HCT116 (cell line): ENCODE measurements around the gene HES5. TPM values are rescaled to one million over a fixed set of nuclear protein-coding genes. Genes with fewer than 3 reads are reported as not detected.

Experiments
- ATAC-seq: fragments of 200-7000 bp; cut with Tn5 transposase; 2 replicates; pipeline ENCODE4 v1.9.1; 2020; ENCODE audit warnings: mild to moderate bottlenecking, moderate library complexity
- BruUV-seq: library from RNA; stranded (reverse); fragments of 400-500 nt; replicated peaks from 2 replicates; lab custom pipeline; 2021; lab: Mats Ljungman, UMichigan
- CTCF ChIA-PET: fragments of 300-600 bp; sonication (Branson Sonifier 250); formaldehyde crosslinking; loops from one replicate; lab custom pipeline; 2021; ENCODE audit warnings: antibody characterized with exemption; lab: Charles Lee
- POLR2A ChIA-PET: fragments of 300-600, 350-600 bp; sonication (Branson Sonifier 250); formaldehyde crosslinking; loops from one replicate; lab custom pipeline; 2021; ENCODE audit warnings: antibody characterized with exemption; lab: Charles Lee
- RAD21 ChIA-PET, 2 experiments: fragments of 300-600 bp; sonication (Branson Sonifier 250); formaldehyde crosslinking; loops; one replicate each; lab custom pipeline; 2023; ENCODE audit warnings: low total read pairs in 2 of 2; ENCODE audit not compliant: uncharacterized antibody in 2 of 2, unreplicated experiment in 2 of 2, low non-redundant PET in 1 of 2; lab: Charles Lee
- DNase-seq: peaks from one replicate; pipeline ENCODE4 v3.0.0-alpha.2; 2010; ENCODE audit warnings: low read depth, low spot score
- H2AFZ ChIP-seq: fragments of 200-600 bp; shearing (Covaris generic), sonication (generic); 2 replicates; pipeline ENCODE4 v1.6.1; 2017; ENCODE audit warnings: low read depth, mixed run types, mixed read lengths, antibody characterized with exemption, low read length; ENCODE audit not compliant: poor library complexity, severe bottlenecking
- H3K27ac ChIP-seq: 2 replicates; pipeline ENCODE4 v1.5.1; 2012; ENCODE audit warnings: low read depth, low read length
- H3K27me3 ChIP-seq: fragments of 200-600 bp; sonication (generic); 2 replicates; pipeline ENCODE4 v1.6.1; 2016; ENCODE audit warnings: mixed run types, low read length, mixed read lengths; ENCODE audit not compliant: insufficient read depth
- H3K36me3 ChIP-seq, 2 experiments: fragments of 200-500 bp in 1 of 2; fragments of 200-600 bp in 1 of 2; sonication (Bioruptor generic) in 1 of 2; sonication (generic) in 1 of 2; 2 replicates each; pipeline versions ENCODE4 v1.5.1 to v1.6.1; 2014 to 2016; ENCODE audit warnings: low read length in 2 of 2, inconsistent platforms in 1 of 2, mixed read lengths in 1 of 2, mixed run types in 1 of 2; ENCODE audit not compliant: insufficient read depth in 2 of 2, control insufficient read depth in 1 of 2
- H3K4me1 ChIP-seq, 2 experiments: fragments of 200-600 bp in 1 of 2; sonication (generic) in 1 of 2; 2 replicates each; pipeline versions ENCODE4 v1.5.1 to v1.6.1; 2012 to 2017; ENCODE audit warnings: low read length in 2 of 2, inconsistent platforms in 1 of 2, mild to moderate bottlenecking in 1 of 2, mixed read lengths in 1 of 2, mixed run types in 1 of 2, moderate library complexity in 1 of 2; ENCODE audit not compliant: insufficient read depth in 2 of 2, control insufficient read depth in 1 of 2
- H3K4me2 ChIP-seq: fragments of 200-600 bp; sonication (generic); 2 replicates; pipeline ENCODE4 v1.6.1; 2017; ENCODE audit warnings: mixed run types, low read length, mixed read lengths
- H3K4me3 ChIP-seq, 2 experiments: fragments of 200-600 bp in 1 of 2; sonication (generic) in 1 of 2; replicated peaks in 1 of 2; 2 replicates each; pipeline ENCODE4 v1.5.1; 2011 to 2016; ENCODE audit warnings: low read length in 2 of 2, control low read depth in 1 of 2, low read depth in 1 of 2, mild to moderate bottlenecking in 1 of 2, mixed read lengths in 1 of 2, mixed run types in 1 of 2
- H3K79me2 ChIP-seq: fragments of 200-600 bp; sonication (generic); 2 replicates; pipeline ENCODE4 v1.6.1; 2017; ENCODE audit warnings: mild to moderate bottlenecking, mixed run types, low read length, moderate library complexity, mixed read lengths; ENCODE audit not compliant: insufficient read depth
- H3K9ac ChIP-seq: fragments of 200-600 bp; sonication (generic); 2 replicates; pipeline ENCODE4 v1.6.1; 2016; ENCODE audit warnings: low read length, mixed read lengths
- H3K9me2 ChIP-seq: fragments of 200-600 bp; sonication (generic), shearing (Covaris generic); 2 replicates; pipeline ENCODE4 v1.6.1; 2017; ENCODE audit warnings: mixed run types, mild to moderate bottlenecking, moderate library complexity; ENCODE audit not compliant: insufficient read depth
- H3K9me3 ChIP-seq, 2 experiments: fragments of 200-500 bp in 1 of 2; fragments of 200-600 bp in 1 of 2; sonication (Bioruptor generic) in 1 of 2; sonication (generic) in 1 of 2; 2 replicates each; pipeline ENCODE4 v1.6.1; 2014 to 2017; ENCODE audit warnings: low read length in 2 of 2, mixed read lengths in 2 of 2, inconsistent platforms in 1 of 2, low read depth in 1 of 2, mild to moderate bottlenecking in 1 of 2, mixed run types in 1 of 2, moderate library complexity in 1 of 2; ENCODE audit not compliant: control insufficient read depth in 1 of 2, insufficient read depth in 1 of 2
- H4K20me1 ChIP-seq: fragments of 200-600 bp; sonication (generic), shearing (Covaris generic); 2 replicates; pipeline ENCODE4 v1.6.1; 2017; ENCODE audit warnings: mixed run types, mild to moderate bottlenecking, moderate library complexity; ENCODE audit not compliant: insufficient read depth
- ATF3 ChIP-seq: IDR thresholded peaks from 2 replicates; pipeline ENCODE4 v1.6.1; 2012
- CBX3 ChIP-seq: IDR thresholded peaks from 2 replicates; pipeline ENCODE4 v1.6.1; 2012; ENCODE audit warnings: low read depth
- CEBPB ChIP-seq: IDR thresholded peaks from 2 replicates; pipeline ENCODE4 v1.6.1; 2012; ENCODE audit warnings: low read depth
- EGR1 ChIP-seq: IDR thresholded peaks from 2 replicates; pipeline ENCODE4 v1.6.1; 2012; ENCODE audit warnings: low read depth
- EZH2 ChIP-seq: fragments of 200-600 bp; sonication (generic); IDR thresholded peaks from 2 replicates; pipeline ENCODE4 v1.6.1; 2017; ENCODE audit warnings: antibody characterized with exemption, mixed run types
- EZH2phosphoT487 ChIP-seq: fragments of 200-600 bp; IDR thresholded peaks from 2 replicates; pipeline ENCODE4 v1.6.1; 2018; ENCODE audit warnings: antibody characterized with exemption, borderline replicate concordance
- FOSL1 ChIP-seq: IDR thresholded peaks from 2 replicates; pipeline ENCODE4 v1.6.1; 2012; ENCODE audit warnings: low read depth
- JUND ChIP-seq: IDR thresholded peaks from 2 replicates; pipeline ENCODE4 v1.6.1; 2012
- MAX ChIP-seq: IDR thresholded peaks from 2 replicates; pipeline ENCODE4 v1.6.1; 2012
- POLR2A ChIP-seq: IDR thresholded peaks from 2 replicates; pipeline ENCODE4 v1.7.0; 2011; ENCODE audit warnings: borderline replicate concordance; ENCODE audit not compliant: insufficient read depth, insufficient read length; ENCODE audit errors: extremely low read depth
- RAD21 ChIP-seq: IDR thresholded peaks from 2 replicates; pipeline ENCODE4 v1.6.1; 2012; ENCODE audit warnings: low read depth, mild to moderate bottlenecking
- REST ChIP-seq: IDR thresholded peaks from 2 replicates; pipeline ENCODE4 v1.6.1; 2012; ENCODE audit warnings: low read depth
- SIN3A ChIP-seq: IDR thresholded peaks from 2 replicates; pipeline ENCODE4 v1.6.1; 2012; ENCODE audit warnings: low read depth
- SRF ChIP-seq: IDR thresholded peaks from 2 replicates; pipeline ENCODE4 v1.6.1; 2012; ENCODE audit warnings: low read depth
- TCF7L2 ChIP-seq: IDR thresholded peaks from 2 replicates; pipeline ENCODE4 v1.7.0; 2011; ENCODE audit warnings: borderline replicate concordance, inconsistent platforms; ENCODE audit not compliant: insufficient read depth, insufficient read length; ENCODE audit errors: extremely low read depth
- YY1 ChIP-seq: IDR thresholded peaks from 2 replicates; pipeline ENCODE4 v1.6.1; 2011; ENCODE audit warnings: low read length, low read depth, moderate library complexity, mild to moderate bottlenecking; ENCODE audit not compliant: insufficient replicate concordance; ENCODE audit errors: extremely low read depth
- intact Hi-C: fragments of 100-400 bp; cut with micrococcal nuclease; formaldehyde crosslinking; loops from 2 replicates; pipeline ENCODE4 v1.10.0; 2022
- total RNA-seq: library from RNA; stranded (reverse); gene quantifications from one replicate; pipeline ENCODE4 v1.2.1, GENCODE V29; 2021; ENCODE audit not compliant: unreplicated experiment

HES5 gene
- total RNA-seq, 1 experiment from 2014 or later, result not detected

GRCh38 chr1:2542246-2542915, 12.3 kb upstream of the HES5 start (continued):
- TF ChIP-seq TCF7L2 (no peak), CBX3 (no peak), RAD21 (no peak), MAX (no peak)

GRCh38 chr1:2541619-2542245, 11.7 kb upstream of the HES5 start:
- intact Hi-C loops, result no loop called here
- Histone ChIP-seq H3K4me2 (no peak overlapping the region), H3K27me3 (no peaks in the 10 kb centered on the region), H3K4me1 (peaks cover 2 to 25% of the 10 kb centered on the region in 2 experiments), H3K79me2 (no peaks in the 10 kb centered on the region), H3K9me2 (no peaks in the 10 kb centered on the region), H3K9me3 (no peaks in the 10 kb centered on the region), H3K36me3 (no peaks in the 10 kb centered on the region), H3K27ac (no peak overlapping the region), H3K4me3 (no peak overlapping the region), H2AFZ (no peak overlapping the region), H4K20me1 (no peaks in the 10 kb centered on the region), H3K9ac (no peak overlapping the region)
- RAD21 ChIA-PET, result no interaction called here
- DNase-seq (no peak), ATAC-seq (no peak)
- no TSS peak for BruUV-seq
- POLR2A ChIA-PET, result no interaction called here
- CTCF ChIA-PET, result no interaction called here
- TF ChIP-seq JUND (no peak), SRF (no peak), YY1 (no peak), ATF3 (no peak), EGR1 (no peak), REST (no peak), RAD21 (no peak), CEBPB (no peak), TCF7L2 (no peak), EZH2 (no peak), EZH2phosphoT487 (no peak), POLR2A (no peak), SIN3A (no peak), FOSL1 (no peak)
